Spinal cord (tissue), 10 donors: ENCODE data around the gene CPXM2. TPM values are rescaled to one million over a fixed set of nuclear protein-coding genes. Genes with fewer than 3 reads are reported as not detected.

Experiments used
- DNase-seq, 6 donors: peaks; one replicate each; pipeline versions ENCODE4 v3.0.0 to v3.0.0-alpha.2; 2013 to 2015; ENCODE audit warnings: low spot score in 6 of 6, low read depth in 4 of 6
- H3K27ac ChIP-seq: one replicate; pipeline ENCODE4 v1.5.1; 2013; ENCODE audit warnings: low read depth, low read length, control low read depth
- H3K27me3 ChIP-seq: one replicate; pipeline ENCODE4 v1.6.1; 2013; ENCODE audit warnings: low read length; ENCODE audit not compliant: control insufficient read depth, insufficient read depth
- H3K36me3 ChIP-seq: one replicate; pipeline ENCODE4 v1.6.1; 2013; ENCODE audit warnings: low read length; ENCODE audit not compliant: control insufficient read depth, insufficient read depth
- H3K4me1 ChIP-seq: one replicate; pipeline ENCODE4 v1.6.1; 2013; ENCODE audit warnings: low read length; ENCODE audit not compliant: control insufficient read depth, insufficient read depth
- H3K4me3 ChIP-seq: one replicate; pipeline ENCODE4 v1.5.1; 2013; ENCODE audit warnings: low read depth, low read length, control low read depth
- H3K9me3 ChIP-seq: one replicate; pipeline ENCODE4 v1.6.1; 2013; ENCODE audit warnings: low read length; ENCODE audit not compliant: control insufficient read depth, insufficient read depth
- WGBS: methylation state at CpG from one replicate; pipeline ENCODE4 v1.1.5; 2013; ENCODE audit warnings: missing lambda C conversion rate; ENCODE audit not compliant: insufficient coverage; 5-methylcytosine and 5-hydroxymethylcytosine counted together
- polyA plus RNA-seq, 2 donors: library from polyadenylated mRNA; unstranded; fragments of 120-200 nt; gene quantifications; one replicate each; pipeline ENCODE4 v1.2.1, GENCODE V29; 2013; ENCODE audit not compliant: insufficient read length in 2 of 2
- total RNA-seq, 2 donors: library from RNA; depleted of rRNA in 1 of 2; stranded (reverse); fragments of 120-200 nt in 1 of 2; fragments of >200 nt in 1 of 2; gene quantifications; one replicate each; pipeline versions ENCODE4 v1.2.3 to v1.2.4, GENCODE V29; 2013 to 2014
- donor health status: healthy.

Gene CPXM2
- total and polyA plus RNA-seq, 4 donors = 12.7 to 29.3 (median 25.0) TPM

- H3K4me1 ChIP-seq = peaks cover 3% of the 10 kb centered on the region
- H3K27ac ChIP-seq = no peak overlapping the region
- no peaks in the 10 kb centered on the region for H3K9me3 ChIP-seq
- H3K36me3 ChIP-seq = peaks cover 10% of the 10 kb centered on the region
- H3K4me3 ChIP-seq = no peak overlapping the region
- no peaks in the 10 kb centered on the region for H3K27me3 ChIP-seq
- WGBS = 83% methylated on average over 4 of the region's 7 CpGs
- no peak for DNase-seq
Observed at GRCh38 chr10:123759041-123759440, 132.6 kb downstream of the CPXM2 start.

- peaks cover 3% of the 10 kb centered on the region for H3K4me1 ChIP-seq
Observed at GRCh38 chr10:123757853-123758252, 133.8 kb downstream of the CPXM2 start.

GRCh38 chr10:123755061-123755460 is 136.5 kb downstream of the CPXM2 start:
- DNase-seq = no peak
- Histone ChIP-seq H3K27ac (no peak overlapping the region), H3K27me3 (no peaks in the 10 kb centered on the region), H3K9me3 (no peaks in the 10 kb centered on the region), H3K36me3 (no peaks in the 10 kb centered on the region), H3K4me1 (peaks cover 3% of the 10 kb centered on the region), H3K4me3 (no peak overlapping the region)
- WGBS = 65% methylated on average over 2 of the region's 2 CpGs

More at GRCh38 chr10:123757853-123758252, 133.8 kb downstream of the CPXM2 start:
- no peaks in the 10 kb centered on the region for H3K9me3 ChIP-seq
- WGBS = 83% methylated on average over 6 of the region's 6 CpGs
- peaks cover 10% of the 10 kb centered on the region for H3K36me3 ChIP-seq
- H3K27me3 ChIP-seq = no peaks in the 10 kb centered on the region
- H3K4me3 ChIP-seq = no peak overlapping the region
- no peak overlapping the region for H3K27ac ChIP-seq
- DNase-seq = no peak

- Histone ChIP-seq H3K4me3 (no peak overlapping the region), H3K27ac (no peak overlapping the region), H3K4me1 (no peaks in the 10 kb centered on the region), H3K9me3 (no peaks in the 10 kb centered on the region), H3K27me3 (no peaks in the 10 kb centered on the region), H3K36me3 (no peaks in the 10 kb centered on the region)
- WGBS = 70% methylated on average over 3 of the region's 4 CpGs
- no peak for DNase-seq
Observed at GRCh38 chr10:123754123-123754522, 137.5 kb downstream of the CPXM2 start.

- 87% methylated on average over 6 of the region's 10 CpGs for WGBS
- Histone ChIP-seq H3K4me3 (no peak overlapping the region), H3K27me3 (no peaks in the 10 kb centered on the region), H3K9me3 (no peaks in the 10 kb centered on the region), H3K4me1 (peaks cover 8% of the 10 kb centered on the region), H3K36me3 (no peaks in the 10 kb centered on the region), H3K27ac (no peak overlapping the region)
- DNase-seq = peak in 3 of 6 donors; percentile 23 to 88 (median 47)
Observed at GRCh38 chr10:123751342-123752134, 140.1 kb downstream of the CPXM2 start.

GRCh38 chr10:123750901-123751300 is 140.7 kb downstream of the CPXM2 start:
- no peak overlapping the region for H3K4me3 ChIP-seq
- no peaks in the 10 kb centered on the region for H3K27me3 ChIP-seq
- no peaks in the 10 kb centered on the region for H3K9me3 ChIP-seq
- no peak for DNase-seq
- peaks cover 14% of the 10 kb centered on the region for H3K4me1 ChIP-seq
- H3K36me3 ChIP-seq = no peaks in the 10 kb centered on the region
- no peak overlapping the region for H3K27ac ChIP-seq
- WGBS = 93% methylated on average over 7 of the region's 9 CpGs

- DNase-seq = no peak
- no peaks in the 10 kb centered on the region for H3K27me3 ChIP-seq
- WGBS = 90% methylated on average over 15 of the region's 15 CpGs
- no peak overlapping the region for H3K4me3 ChIP-seq
- H3K27ac ChIP-seq = no peak overlapping the region
- H3K4me1 ChIP-seq = peaks cover 21% of the 10 kb centered on the region
- H3K9me3 ChIP-seq = no peaks in the 10 kb centered on the region
- H3K36me3 ChIP-seq = no peaks in the 10 kb centered on the region
Observed at GRCh38 chr10:123748711-123749110, 142.9 kb downstream of the CPXM2 start.

- WGBS = 98% methylated on average over 3 of the region's 3 CpGs
- Histone ChIP-seq H3K27ac (no peak overlapping the region), H3K4me1 (peaks cover 23% of the 10 kb centered on the region), H3K4me3 (no peak overlapping the region), H3K9me3 (no peaks in the 10 kb centered on the region), H3K36me3 (no peaks in the 10 kb centered on the region), H3K27me3 (no peaks in the 10 kb centered on the region)
- DNase-seq = no peak
Observed at GRCh38 chr10:123747426-123747825, 144.2 kb downstream of the CPXM2 start.

GRCh38 chr10:123746942-123747341 is 144.7 kb downstream of the CPXM2 start:
- Histone ChIP-seq H3K27ac (no peak overlapping the region), H3K4me1 (peaks cover 23% of the 10 kb centered on the region), H3K4me3 (no peak overlapping the region), H3K9me3 (no peaks in the 10 kb centered on the region), H3K36me3 (no peaks in the 10 kb centered on the region), H3K27me3 (no peaks in the 10 kb centered on the region)
- DNase-seq = peak in 1 of 6 donors; percentile 60
- WGBS = 54% methylated on average over 6 of the region's 8 CpGs

GRCh38 chr10:123746520-123746919 is 145.1 kb downstream of the CPXM2 start:
- Histone ChIP-seq H3K27me3 (no peaks in the 10 kb centered on the region), H3K27ac (no peak overlapping the region), H3K9me3 (no peaks in the 10 kb centered on the region), H3K4me3 (no peak overlapping the region), H3K4me1 (peaks cover 23% of the 10 kb centered on the region), H3K36me3 (no peaks in the 10 kb centered on the region)
- no peak for DNase-seq
- 36% methylated on average over 3 of the region's 7 CpGs for WGBS
